Measurements from ENCODE around the gene FKBP9. TPM values are rescaled to one million over a fixed set of nuclear protein-coding genes. Genes with fewer than 3 reads are reported as not detected.
"Not testable (repeated sequence)": the region's sequence is repeated elsewhere in the genome, so short reads cannot be mapped to it uniquely, and the experiment has no call there.

The FKBP9 gene
- total RNA-seq, 1 donor from 2014 or later = 186 TPM

DNA sequence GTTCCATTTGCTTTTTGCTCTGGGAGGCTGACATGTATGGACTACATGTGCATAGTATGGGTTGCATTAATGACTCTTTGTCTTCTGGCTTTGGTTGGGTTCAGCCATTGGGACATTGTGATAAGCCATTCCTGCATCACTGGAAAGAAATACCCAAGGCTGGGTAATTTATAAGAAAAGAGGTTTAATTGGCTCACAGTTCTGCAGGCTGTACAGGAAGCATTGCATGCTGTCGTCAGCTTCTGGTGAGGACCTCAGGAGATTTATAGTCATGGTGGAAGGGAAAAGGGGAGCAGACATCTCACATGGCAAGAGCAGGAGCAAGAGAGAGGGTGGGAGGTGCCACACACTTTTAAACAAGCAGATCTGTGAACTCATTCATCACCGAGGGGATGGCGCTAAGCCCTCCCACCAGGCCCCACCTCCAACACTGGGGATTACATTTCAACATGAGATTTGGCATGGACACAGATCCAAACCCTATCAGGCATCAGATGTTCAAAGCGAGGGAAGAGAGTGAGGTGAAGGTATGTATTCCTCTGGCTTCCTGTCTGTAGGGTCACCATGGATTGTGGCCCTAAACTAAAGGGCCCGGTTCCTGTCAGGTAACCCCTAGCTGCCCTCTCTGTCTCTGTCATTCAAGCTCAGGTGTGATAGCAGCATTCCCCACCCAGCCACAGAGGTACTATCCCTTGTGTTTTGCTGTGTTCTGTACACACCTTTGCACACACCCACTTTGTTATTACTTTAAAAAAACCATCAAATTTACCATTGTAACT lies 9.4 kb downstream of the FKBP9 start:
- not testable (repeated sequence) for H3K4me3 Mint-ChIP-seq; H3K27ac Mint-ChIP-seq; H3K9me3 Mint-ChIP-seq; DNase-seq (ENCODE audit: low spot score in 2 of 2, unreplicated experiment in 2 of 2); H3K36me3 Mint-ChIP-seq; H3K27me3 Mint-ChIP-seq (ENCODE audit: low read depth)
- peaks cover 24% of the 10 kb centered on the region for H3K4me1 Mint-ChIP-seq

DNA sequence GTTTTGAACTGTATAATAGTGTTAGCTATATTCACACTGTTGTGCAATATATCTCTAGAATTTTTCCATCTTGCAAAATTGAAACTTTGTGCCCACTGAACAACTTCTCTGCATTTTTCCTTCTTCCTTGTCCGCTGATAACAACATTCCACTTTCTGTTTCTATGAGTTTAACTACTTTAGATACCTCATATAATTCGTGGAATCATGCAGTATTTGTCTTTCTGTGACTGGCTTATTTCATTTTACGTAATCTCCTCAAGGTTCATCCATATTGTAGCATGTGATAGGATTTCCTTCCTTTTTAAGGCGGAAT lies 10.0 kb downstream of the FKBP9 start:
- not testable (repeated sequence) for DNase-seq (ENCODE audit: low spot score in 2 of 2, unreplicated experiment in 2 of 2); H3K36me3 Mint-ChIP-seq

DNA sequence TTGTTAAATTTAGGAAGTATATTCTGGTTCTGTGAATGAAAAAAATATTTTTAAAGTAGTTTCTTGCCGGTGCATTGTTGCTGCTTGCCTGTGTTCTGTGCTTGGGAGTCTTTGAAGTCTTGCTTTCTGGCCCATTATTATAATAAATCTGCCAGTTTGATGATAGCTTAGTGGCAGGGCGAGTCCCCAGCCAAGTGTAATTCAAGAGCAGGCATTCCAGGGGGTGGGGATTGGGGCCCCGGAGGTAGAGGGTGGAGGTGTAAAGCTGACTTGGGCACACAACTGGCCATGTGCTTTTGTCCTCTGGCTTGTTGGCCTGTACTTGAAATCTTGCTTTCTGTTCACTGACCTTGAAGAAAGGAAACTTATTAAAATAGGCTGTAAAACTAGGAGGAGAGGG lies 14.7 kb downstream of the FKBP9 start:
- H3K27ac Mint-ChIP-seq = peak overlapping the region; percentile 94
- not testable (repeated sequence) for DNase-seq (ENCODE audit: low spot score in 2 of 2, unreplicated experiment in 2 of 2); H3K9me3 Mint-ChIP-seq; H3K27me3 Mint-ChIP-seq (ENCODE audit: low read depth); H3K4me3 Mint-ChIP-seq
- peaks cover 19% of the 10 kb centered on the region for H3K36me3 Mint-ChIP-seq
- H3K4me1 Mint-ChIP-seq = peaks cover 23% of the 10 kb centered on the region

More for the DNA sequence above, 10.0 kb downstream of the FKBP9 start:
- not testable (repeated sequence) for H3K9me3 Mint-ChIP-seq; H3K27me3 Mint-ChIP-seq (ENCODE audit: low read depth); H3K4me3 Mint-ChIP-seq; H3K27ac Mint-ChIP-seq
- peaks cover 29% of the 10 kb centered on the region for H3K4me1 Mint-ChIP-seq

DNA sequence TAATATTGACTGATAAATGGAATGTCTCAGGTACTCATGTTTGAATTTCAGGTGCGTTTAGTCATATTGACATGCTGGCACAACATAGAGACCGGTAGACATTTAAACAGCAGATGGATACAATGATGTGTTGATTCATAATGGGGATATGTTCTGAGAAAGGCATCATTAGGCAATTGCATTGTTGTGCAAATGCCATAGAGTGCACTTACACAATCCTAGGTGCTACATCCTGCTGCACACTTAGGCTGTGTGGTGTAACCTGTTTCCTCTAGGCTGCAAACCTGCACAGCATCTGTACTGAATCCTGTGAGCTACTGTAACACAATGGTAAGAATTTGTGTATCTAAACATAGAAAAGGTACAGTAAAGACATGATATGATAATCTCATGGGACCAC lies 19.9 kb downstream of the FKBP9 start:
- Mint-ChIP-seq H3K36me3 (peaks cover 24% of the 10 kb centered on the region), H3K4me1 (peaks cover 14% of the 10 kb centered on the region)
- not testable (repeated sequence) for H3K9me3 Mint-ChIP-seq; H3K27me3 Mint-ChIP-seq (ENCODE audit: low read depth); H3K27ac Mint-ChIP-seq; DNase-seq (ENCODE audit: low spot score in 2 of 2, unreplicated experiment in 2 of 2); H3K4me3 Mint-ChIP-seq

DNA sequence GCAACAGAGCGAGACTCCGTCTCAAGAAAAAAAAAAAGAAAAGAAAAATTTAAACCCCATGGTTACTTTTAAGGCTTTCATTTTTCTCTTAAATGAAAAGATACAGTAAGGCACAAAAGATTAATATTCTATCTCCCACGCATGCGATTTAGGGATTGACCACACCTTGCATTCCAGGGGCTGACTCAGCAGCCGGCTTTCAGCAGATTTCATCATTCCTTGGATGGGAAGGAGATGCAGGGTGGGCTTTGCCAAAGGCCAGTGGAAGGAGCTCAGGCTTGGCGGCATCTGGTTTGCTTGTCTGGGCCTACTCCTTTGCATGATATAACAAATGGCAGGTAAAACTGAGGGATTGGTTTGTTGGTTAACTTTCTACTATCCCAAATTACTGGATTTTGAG lies 22.0 kb downstream of the FKBP9 start:
- H3K4me1 Mint-ChIP-seq; H3K4me3 Mint-ChIP-seq; H3K9me3 Mint-ChIP-seq; DNase-seq (ENCODE audit: low spot score in 2 of 2, unreplicated experiment in 2 of 2); H3K27me3 Mint-ChIP-seq (ENCODE audit: low read depth): not testable (repeated sequence)
- peak overlapping the region; percentile 60 for H3K27ac Mint-ChIP-seq
- peaks cover 25% of the 10 kb centered on the region for H3K36me3 Mint-ChIP-seq

DNA sequence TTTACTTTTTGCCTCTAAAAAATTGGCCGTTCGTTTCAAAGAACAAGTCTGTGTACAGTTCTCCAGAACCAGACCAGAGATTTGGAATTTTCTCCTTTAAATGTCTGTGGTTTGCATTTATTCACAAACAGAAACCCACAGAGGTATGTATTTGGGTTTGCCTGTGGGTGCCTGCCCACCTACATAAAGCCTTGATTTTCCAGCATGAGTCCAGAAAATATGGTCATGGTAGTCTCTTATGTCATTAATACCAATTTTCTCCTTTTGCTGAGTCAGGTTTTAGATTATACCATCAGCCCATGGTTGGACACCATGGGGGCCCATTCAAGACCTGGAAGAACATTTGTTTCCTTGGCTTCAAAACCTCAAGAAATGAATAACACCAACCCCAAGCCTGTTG lies 22.7 kb downstream of the FKBP9 start:
- H3K9me3 Mint-ChIP-seq; H3K4me1 Mint-ChIP-seq; DNase-seq (ENCODE audit: low spot score in 2 of 2, unreplicated experiment in 2 of 2); H3K4me3 Mint-ChIP-seq; H3K27me3 Mint-ChIP-seq (ENCODE audit: low read depth); H3K27ac Mint-ChIP-seq: not testable (repeated sequence)
- peaks cover 27% of the 10 kb centered on the region for H3K36me3 Mint-ChIP-seq

DNA sequence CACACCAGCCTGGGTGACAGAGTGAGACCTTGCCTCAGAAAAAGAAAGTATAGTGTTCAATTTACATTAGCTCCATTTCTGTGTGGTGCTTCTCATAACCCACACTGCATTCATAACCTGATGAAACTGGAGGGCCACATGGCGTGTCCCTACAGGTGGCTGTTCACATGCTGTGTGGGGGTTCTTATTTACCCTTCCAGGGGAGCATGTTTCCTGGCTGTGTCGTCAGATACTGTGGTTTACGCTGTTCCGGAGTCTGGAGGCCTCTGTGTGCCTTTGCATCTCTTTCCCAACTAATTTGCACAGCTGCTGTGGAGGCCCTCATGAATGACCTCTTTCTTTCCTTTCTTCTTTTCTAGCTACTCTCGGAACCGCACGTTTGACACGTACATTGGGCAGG lies 30.9 kb downstream of the FKBP9 start:
- Mint-ChIP-seq H3K36me3 (peaks cover 13% of the 10 kb centered on the region), H3K4me1 (peaks cover 27% of the 10 kb centered on the region)
- DNase-seq (ENCODE audit: low spot score in 2 of 2, unreplicated experiment in 2 of 2); H3K27me3 Mint-ChIP-seq (ENCODE audit: low read depth); H3K27ac Mint-ChIP-seq; H3K4me3 Mint-ChIP-seq; H3K9me3 Mint-ChIP-seq: not testable (repeated sequence)

DNA sequence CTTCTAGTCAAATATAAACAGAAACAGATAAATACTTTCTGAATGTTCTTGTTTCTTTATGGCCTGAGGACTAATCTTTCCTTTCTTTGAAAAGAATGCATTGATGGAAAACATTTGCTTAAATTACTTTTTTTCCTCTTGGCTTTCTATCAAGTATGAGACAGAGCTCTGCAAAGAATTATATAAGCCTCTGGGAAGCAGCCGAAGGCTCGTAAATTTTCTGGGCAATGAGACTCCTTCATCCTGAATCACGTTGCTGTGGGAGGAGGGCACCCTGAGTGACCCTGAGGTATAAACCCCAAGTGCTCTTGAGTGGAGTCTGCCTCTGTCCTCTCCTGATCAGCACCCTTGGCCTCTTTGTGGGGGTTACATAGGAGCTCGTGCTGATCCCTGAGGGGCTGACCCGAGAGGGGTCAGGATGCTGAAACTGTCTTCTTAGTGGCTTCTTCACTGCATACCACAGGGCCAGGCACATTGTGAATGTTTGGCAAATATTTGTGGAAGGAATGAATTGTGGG lies 33.9 kb downstream of the FKBP9 start:
- Mint-ChIP-seq H3K4me1 (peaks cover 22% of the 10 kb centered on the region), H3K27ac (peak overlapping the region; percentile 91)
- DNase-seq (ENCODE audit: low spot score in 2 of 2, unreplicated experiment in 2 of 2); H3K4me3 Mint-ChIP-seq; H3K27me3 Mint-ChIP-seq (ENCODE audit: low read depth); H3K9me3 Mint-ChIP-seq; H3K36me3 Mint-ChIP-seq: not testable (repeated sequence)

DNA sequence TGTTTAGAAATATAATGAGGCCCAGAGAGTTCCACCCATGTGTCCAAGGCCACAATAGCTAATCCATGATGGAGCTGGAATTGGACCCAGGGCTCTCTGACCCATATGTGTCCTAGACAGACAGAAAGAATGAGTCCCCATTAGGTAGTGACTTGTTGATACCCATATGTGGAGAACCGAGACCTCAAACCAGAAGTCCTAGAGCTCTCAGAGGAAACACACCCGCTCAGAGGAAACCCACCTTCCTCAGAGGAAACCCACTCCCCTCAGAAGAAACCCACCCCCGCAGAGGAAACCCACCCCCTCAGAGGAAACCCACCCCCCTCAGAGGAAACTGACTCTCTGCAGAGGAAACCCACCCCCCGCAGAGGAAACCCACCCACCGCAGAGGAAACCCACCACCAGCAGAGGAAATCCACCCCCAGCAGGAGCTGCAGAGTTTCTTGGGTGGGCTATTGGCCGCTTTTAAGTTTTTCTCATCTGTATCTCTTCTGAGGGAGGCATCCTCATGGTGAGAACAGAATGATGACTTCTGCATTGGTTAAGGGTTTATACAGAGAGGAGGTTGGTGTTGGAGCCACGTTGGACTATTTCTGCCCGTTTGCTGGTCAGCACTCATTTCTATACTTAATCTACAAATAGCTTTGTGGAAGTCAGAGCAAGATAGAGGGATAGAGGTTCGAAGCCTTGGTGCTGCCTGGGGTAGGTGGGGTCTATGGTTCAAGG lies 34.9 kb downstream of the FKBP9 start:
- H3K4me1 Mint-ChIP-seq = peaks cover 22% of the 10 kb centered on the region
- H3K27me3 Mint-ChIP-seq (ENCODE audit: low read depth); H3K36me3 Mint-ChIP-seq; H3K4me3 Mint-ChIP-seq; H3K9me3 Mint-ChIP-seq; H3K27ac Mint-ChIP-seq; DNase-seq (ENCODE audit: low spot score in 2 of 2, unreplicated experiment in 2 of 2): not testable (repeated sequence)

DNA sequence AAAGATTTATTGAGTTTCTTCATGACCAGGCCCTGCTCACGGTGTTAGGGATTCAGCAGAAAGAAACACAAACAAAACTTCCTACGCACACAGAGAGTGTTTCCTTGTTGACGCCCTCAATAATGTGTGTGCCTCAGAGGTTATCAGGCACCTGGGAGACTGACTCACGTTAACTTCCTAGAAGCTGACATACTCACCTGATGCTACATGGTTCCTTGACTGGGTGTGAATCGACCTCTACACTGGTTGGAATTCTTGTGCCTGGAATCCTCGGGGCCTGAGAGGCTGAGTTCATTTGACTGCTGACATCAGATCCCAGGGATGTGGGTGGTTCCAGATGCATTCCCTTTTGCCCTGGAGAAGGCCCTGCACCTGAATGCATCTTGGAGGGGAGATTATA lies 35.5 kb downstream of the FKBP9 start:
- not testable (repeated sequence) for H3K4me3 Mint-ChIP-seq; H3K9me3 Mint-ChIP-seq; DNase-seq (ENCODE audit: low spot score in 2 of 2, unreplicated experiment in 2 of 2); H3K27ac Mint-ChIP-seq; H3K27me3 Mint-ChIP-seq (ENCODE audit: low read depth); H3K36me3 Mint-ChIP-seq
- H3K4me1 Mint-ChIP-seq = peaks cover 25% of the 10 kb centered on the region

DNA sequence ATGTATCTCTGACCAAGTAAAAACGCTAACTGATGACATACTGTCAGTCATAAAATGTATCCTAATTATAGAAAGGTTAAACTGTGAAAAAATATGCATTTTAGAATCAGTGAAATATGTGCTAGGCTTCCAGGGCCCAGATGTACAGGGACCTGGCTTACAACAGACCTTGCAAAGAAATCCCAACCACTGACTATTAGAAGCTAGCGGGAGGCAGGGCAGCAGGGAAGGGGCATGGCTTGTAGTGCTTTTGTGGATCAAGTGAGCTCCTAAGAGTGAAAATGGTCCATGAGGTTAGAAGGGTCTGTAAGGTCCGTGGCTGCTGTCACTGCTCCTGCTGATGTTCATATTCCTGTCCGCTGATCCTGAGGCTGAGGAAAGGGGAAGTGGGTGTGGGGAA lies 40.7 kb downstream of the FKBP9 start:
- Mint-ChIP-seq H3K4me3 (peak overlapping the region; percentile 31), H3K27ac (peak overlapping the region; percentile 93), H3K4me1 (peaks cover 27% of the 10 kb centered on the region)
- H3K36me3 Mint-ChIP-seq; H3K9me3 Mint-ChIP-seq; DNase-seq (ENCODE audit: low spot score in 2 of 2, unreplicated experiment in 2 of 2); H3K27me3 Mint-ChIP-seq (ENCODE audit: low read depth): not testable (repeated sequence)

DNA sequence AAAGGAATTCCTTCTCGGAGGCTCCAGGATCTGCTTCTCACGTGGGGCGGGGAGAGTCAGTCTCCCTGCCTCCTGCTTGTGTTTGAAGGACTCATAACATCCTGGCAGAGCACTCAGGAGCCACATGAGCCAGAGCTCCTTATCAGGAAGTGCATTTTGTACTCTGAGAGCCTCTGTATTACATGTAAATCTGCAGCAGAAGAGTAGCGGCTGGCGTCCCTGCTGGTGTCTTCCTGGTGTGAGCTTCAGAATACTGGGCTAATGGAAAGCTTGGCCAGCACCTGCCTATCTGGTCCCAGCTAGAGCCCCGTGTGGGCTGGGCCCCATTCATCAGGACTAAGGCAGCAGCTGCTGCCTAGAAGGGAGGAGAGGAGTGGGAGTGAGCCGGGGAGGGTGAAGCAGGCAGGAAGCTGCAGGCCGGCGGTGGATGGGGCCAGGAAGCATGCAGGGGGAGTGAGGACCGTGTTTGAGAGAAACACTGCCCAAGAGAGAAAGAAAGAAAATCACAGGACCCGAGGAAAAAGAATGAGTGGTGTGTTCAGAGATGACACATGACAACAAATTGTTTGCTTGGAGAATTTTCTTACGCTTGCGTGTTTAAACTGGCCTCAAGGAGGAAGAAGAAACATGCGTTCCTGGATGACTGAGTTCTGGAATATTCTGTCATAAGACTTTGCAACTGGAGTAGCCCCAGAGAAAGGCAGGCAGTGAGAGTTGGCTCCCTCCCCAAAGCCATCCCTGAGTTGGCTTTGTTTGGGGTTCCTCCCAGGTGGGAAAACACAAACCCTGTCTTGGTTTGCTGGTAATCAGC lies 41.3 kb downstream of the FKBP9 start:
- not testable (repeated sequence) for H3K27me3 Mint-ChIP-seq (ENCODE audit: low read depth); H3K9me3 Mint-ChIP-seq; H3K36me3 Mint-ChIP-seq
- H3K4me3 Mint-ChIP-seq = peak overlapping the region; percentile 41
- peak; percentile 23 to 53 for DNase-seq (ENCODE audit: low spot score in 2 of 2, unreplicated experiment in 2 of 2)
- peaks cover 25% of the 10 kb centered on the region for H3K4me1 Mint-ChIP-seq
- H3K27ac Mint-ChIP-seq = peak overlapping the region; percentile 93

DNA sequence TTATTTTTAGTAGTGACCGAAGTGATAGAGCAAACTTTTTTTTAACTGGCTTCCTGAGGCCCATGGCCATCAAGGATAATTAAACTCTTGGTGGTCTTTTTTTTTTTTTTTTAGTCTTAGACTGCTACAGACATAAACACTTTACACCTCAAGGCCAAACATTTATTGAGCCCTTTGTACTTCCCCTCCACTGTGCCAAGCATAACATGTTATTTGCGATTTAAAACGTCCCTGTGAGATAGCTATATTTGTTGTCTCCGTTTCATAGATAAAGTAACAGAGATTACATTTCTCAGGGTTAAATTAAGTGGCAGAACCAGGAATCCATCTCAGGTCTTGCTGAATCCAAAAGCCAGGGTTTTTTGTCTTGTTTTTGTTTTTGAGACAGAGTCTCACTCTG lies 42.1 kb downstream of the FKBP9 start:
- H3K4me1 Mint-ChIP-seq = peaks cover 25% of the 10 kb centered on the region
- H3K27me3 Mint-ChIP-seq (ENCODE audit: low read depth); H3K4me3 Mint-ChIP-seq; H3K9me3 Mint-ChIP-seq; DNase-seq (ENCODE audit: low spot score in 2 of 2, unreplicated experiment in 2 of 2); H3K36me3 Mint-ChIP-seq: not testable (repeated sequence)
- H3K27ac Mint-ChIP-seq = peak overlapping the region; percentile 93

DNA sequence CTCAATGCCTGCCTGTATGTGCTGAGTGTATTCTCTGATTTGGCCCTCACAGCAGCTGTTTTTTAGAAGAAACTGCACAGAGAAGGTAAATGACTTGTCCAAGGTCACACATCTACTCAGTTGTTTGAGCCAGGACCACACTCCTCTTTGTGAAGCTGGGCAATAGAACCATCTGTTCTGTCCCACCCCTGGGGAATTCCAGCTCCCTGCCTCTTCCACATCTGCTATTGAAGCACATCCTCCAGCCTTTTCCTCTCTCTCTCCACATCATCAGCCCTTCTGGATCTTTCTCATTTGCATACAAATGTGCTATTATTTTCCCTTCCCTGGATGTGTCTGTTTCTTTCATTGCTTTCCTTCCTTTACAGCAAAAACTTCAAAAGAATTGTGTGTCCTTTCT lies 45.9 kb downstream of the FKBP9 start:
- DNase-seq (ENCODE audit: low spot score in 2 of 2, unreplicated experiment in 2 of 2); H3K9me3 Mint-ChIP-seq; H3K4me3 Mint-ChIP-seq; H3K27ac Mint-ChIP-seq; H3K27me3 Mint-ChIP-seq (ENCODE audit: low read depth): not testable (repeated sequence)
- H3K36me3 Mint-ChIP-seq = peaks cover 20% of the 10 kb centered on the region
- H3K4me1 Mint-ChIP-seq = peaks cover 20% of the 10 kb centered on the region

All from mesothelial cell of epicardium (in vitro differentiated cells).